Measurements from ENCODE around the gene CD38. TPM values are rescaled to one million over a fixed set of nuclear protein-coding genes. Genes with fewer than 3 reads are reported as not detected.

Gene CD38
- total and polyA plus RNA-seq, 2 experiments from 2014 or later = 0.13 to 1.1 TPM

GRCh38 chr4:15769202-15769601, 8.9 kb upstream of the CD38 start:
- DNase-seq (ENCODE audit: low spot score) = no peak
- Histone ChIP-seq H3K4me1 (ENCODE audit: insufficient read depth) (no peaks in the 10 kb centered on the region), H3K36me3 (replicated peaks; ENCODE audit: insufficient read depth, low read depth) (no peaks in the 10 kb centered on the region), H3K4me3 (no peak overlapping the region), H4K20me1 (ENCODE audit: insufficient read depth, poor library complexity, severe bottlenecking) (no peaks in the 10 kb centered on the region), H3K27ac (no peak overlapping the region), H3K79me2 (no peaks in the 10 kb centered on the region), H2AFZ (no peak overlapping the region), H3K4me2 (no peak overlapping the region), H3K9me3 (ENCODE audit: low read depth) (no peaks in the 10 kb centered on the region), H3K27me3 (no peaks in the 10 kb centered on the region), H3K9me2 (replicated peaks; ENCODE audit: insufficient read depth) (no peaks in the 10 kb centered on the region)
- WGBS (ENCODE audit: low lambda C conversion rate, missing lambda C conversion rate) = 94% methylated on average over 2 of the region's 2 CpGs
- TF ChIP-seq EZH2 (IDR thresholded peaks at IDR 0.05; ENCODE audit: borderline replicate concordance) = no peak
- no peak for TF ChIP-seq EZH2phosphoT487 (IDR thresholded peaks at IDR 0.05; ENCODE audit: low read depth, severe bottlenecking, unreplicated experiment)
- no peak for TF ChIP-seq CTCF (IDR thresholded peaks at IDR 0.05; ENCODE audit: poor library complexity)

GRCh38 chr4:15771216-15772058, 6.7 kb upstream of the CD38 start:
- H3K4me1 ChIP-seq (ENCODE audit: insufficient read depth) = no peaks in the 10 kb centered on the region
- H3K9me3 ChIP-seq (ENCODE audit: low read depth) = no peaks in the 10 kb centered on the region
- H3K79me2 ChIP-seq = no peaks in the 10 kb centered on the region
- H3K4me2 ChIP-seq = no peak overlapping the region
- peaks cover 11% of the 10 kb centered on the region for H3K27me3 ChIP-seq
- H3K27ac ChIP-seq = no peak overlapping the region
- DNase-seq (ENCODE audit: low spot score) = no peak
- 83% methylated on average over 3 of the region's 3 CpGs for WGBS (ENCODE audit: low lambda C conversion rate, missing lambda C conversion rate)
- TF ChIP-seq CTCF (IDR thresholded peaks at IDR 0.05; ENCODE audit: poor library complexity) (no peak), EZH2 (IDR thresholded peaks at IDR 0.05; ENCODE audit: borderline replicate concordance) (no peak), EZH2phosphoT487 (IDR thresholded peaks at IDR 0.05; ENCODE audit: low read depth, severe bottlenecking, unreplicated experiment) (no peak)
- no peaks in the 10 kb centered on the region for H4K20me1 ChIP-seq (ENCODE audit: insufficient read depth, poor library complexity, severe bottlenecking)
- no peak overlapping the region for H2AFZ ChIP-seq
- H3K36me3 ChIP-seq (replicated peaks; ENCODE audit: insufficient read depth, low read depth) = no peaks in the 10 kb centered on the region
- no peak overlapping the region for H3K4me3 ChIP-seq
- no peaks in the 10 kb centered on the region for H3K9me2 ChIP-seq (replicated peaks; ENCODE audit: insufficient read depth)

GRCh38 chr4:15774020-15774420, 4.1 kb upstream of the CD38 start:
- TF ChIP-seq EZH2phosphoT487 (IDR thresholded peaks at IDR 0.05; ENCODE audit: low read depth, severe bottlenecking, unreplicated experiment) (no peak), EZH2 (IDR thresholded peaks at IDR 0.05; ENCODE audit: borderline replicate concordance) (no peak), CTCF (IDR thresholded peaks at IDR 0.05; ENCODE audit: poor library complexity) (no peak)
- Histone ChIP-seq H3K36me3 (replicated peaks; ENCODE audit: insufficient read depth, low read depth) (no peaks in the 10 kb centered on the region), H3K79me2 (no peaks in the 10 kb centered on the region), H3K27ac (no peak overlapping the region), H3K4me1 (ENCODE audit: insufficient read depth) (peaks cover 2% of the 10 kb centered on the region), H3K9me3 (ENCODE audit: low read depth) (no peaks in the 10 kb centered on the region), H3K9me2 (replicated peaks; ENCODE audit: insufficient read depth) (no peaks in the 10 kb centered on the region), H3K4me2 (no peak overlapping the region), H3K27me3 (peaks cover 36% of the 10 kb centered on the region), H3K4me3 (no peak overlapping the region), H4K20me1 (ENCODE audit: insufficient read depth, poor library complexity, severe bottlenecking) (no peaks in the 10 kb centered on the region), H2AFZ (no peak overlapping the region)
- WGBS (ENCODE audit: low lambda C conversion rate, missing lambda C conversion rate) = 74% methylated on average over 4 of the region's 4 CpGs
- peak; percentile 18 for DNase-seq (ENCODE audit: low spot score)
